SK-N-SH (cell line): Measurements from ENCODE around the gene USH1G.

Experiments
- EZH2phosphoT487 ChIP-seq: fragments of 200-600 bp; sonication (generic); IDR thresholded peaks from 2 replicates; pipeline ENCODE4 v1.6.1; 2017; ENCODE audit warnings: low read depth, mixed run types, mild to moderate bottlenecking, antibody characterized with exemption, moderate library complexity, borderline replicate concordance
- POLR2AphosphoS5 ChIP-seq: IDR thresholded peaks from 2 replicates; pipeline ENCODE4 v1.6.1; 2012; ENCODE audit warnings: low read depth, low read length
- RCOR1 ChIP-seq: fragments of 150-350 bp; IDR thresholded peaks from 2 replicates; pipeline ENCODE4 v1.6.1; 2017; ENCODE audit warnings: antibody characterized with exemption, low read length
- TAF1 ChIP-seq: IDR thresholded peaks from 2 replicates; pipeline ENCODE4 v1.6.1; 2012; ENCODE audit warnings: low read depth, mild to moderate bottlenecking, low read length, moderate library complexity, borderline replicate concordance
- TEAD4 ChIP-seq: IDR thresholded peaks from 2 replicates; pipeline ENCODE4 v1.4.0; 2012; ENCODE audit warnings: mild to moderate bottlenecking, borderline replicate concordance; ENCODE audit not compliant: insufficient read depth
- USF2 ChIP-seq: fragments of 150-350 bp; IDR thresholded peaks from 2 replicates; pipeline ENCODE4 v1.6.1; 2017; ENCODE audit warnings: antibody characterized with exemption, low read length, low read depth, borderline replicate concordance
- ZBTB33 ChIP-seq: IDR thresholded peaks from 2 replicates; pipeline ENCODE4 v1.4.0; 2012; ENCODE audit warnings: low read depth, borderline replicate concordance
- TF ChIP-seq, protein P1 (sequence below): IDR thresholded peaks from 2 replicates; pipeline ENCODE4 v1.4.0; 2012; ENCODE audit warnings: low read depth, borderline replicate concordance
- TF ChIP-seq, protein P2 (sequence below): fragments of 200-600 bp; sonication (generic); IDR thresholded peaks from 2 replicates; pipeline ENCODE4 v1.6.1; 2017; ENCODE audit warnings: antibody characterized with exemption, mild to moderate bottlenecking, moderate library complexity

- no peak for TF ChIP-seq POLR2AphosphoS5
- no peak for TF ChIP-seq RCOR1
- no peak for TF ChIP-seq USF2
- TF ChIP-seq, protein P1, sequence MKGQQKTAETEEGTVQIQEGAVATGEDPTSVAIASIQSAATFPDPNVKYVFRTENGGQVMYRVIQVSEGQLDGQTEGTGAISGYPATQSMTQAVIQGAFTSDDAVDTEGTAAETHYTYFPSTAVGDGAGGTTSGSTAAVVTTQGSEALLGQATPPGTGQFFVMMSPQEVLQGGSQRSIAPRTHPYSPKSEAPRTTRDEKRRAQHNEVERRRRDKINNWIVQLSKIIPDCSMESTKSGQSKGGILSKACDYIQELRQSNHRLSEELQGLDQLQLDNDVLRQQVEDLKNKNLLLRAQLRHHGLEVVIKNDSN: no peak
- TF ChIP-seq EZH2phosphoT487: no peak
- TF ChIP-seq, protein P2, sequence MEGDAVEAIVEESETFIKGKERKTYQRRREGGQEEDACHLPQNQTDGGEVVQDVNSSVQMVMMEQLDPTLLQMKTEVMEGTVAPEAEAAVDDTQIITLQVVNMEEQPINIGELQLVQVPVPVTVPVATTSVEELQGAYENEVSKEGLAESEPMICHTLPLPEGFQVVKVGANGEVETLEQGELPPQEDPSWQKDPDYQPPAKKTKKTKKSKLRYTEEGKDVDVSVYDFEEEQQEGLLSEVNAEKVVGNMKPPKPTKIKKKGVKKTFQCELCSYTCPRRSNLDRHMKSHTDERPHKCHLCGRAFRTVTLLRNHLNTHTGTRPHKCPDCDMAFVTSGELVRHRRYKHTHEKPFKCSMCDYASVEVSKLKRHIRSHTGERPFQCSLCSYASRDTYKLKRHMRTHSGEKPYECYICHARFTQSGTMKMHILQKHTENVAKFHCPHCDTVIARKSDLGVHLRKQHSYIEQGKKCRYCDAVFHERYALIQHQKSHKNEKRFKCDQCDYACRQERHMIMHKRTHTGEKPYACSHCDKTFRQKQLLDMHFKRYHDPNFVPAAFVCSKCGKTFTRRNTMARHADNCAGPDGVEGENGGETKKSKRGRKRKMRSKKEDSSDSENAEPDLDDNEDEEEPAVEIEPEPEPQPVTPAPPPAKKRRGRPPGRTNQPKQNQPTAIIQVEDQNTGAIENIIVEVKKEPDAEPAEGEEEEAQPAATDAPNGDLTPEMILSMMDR: no peak
- TF ChIP-seq ZBTB33: no peak
- TF ChIP-seq TEAD4: no peak
- TF ChIP-seq TAF1: no peak
Observed at GRCh38 chr17:74943808-74944522, 20.9 kb upstream of the USH1G start.
